Measurements from ENCODE around the gene ATG4A.

GRCh38 chrX:108044554-108045256 is 46.9 kb upstream of the ATG4A start, which contains the start of gene VSIG1:
- no peak for TF ChIP-seq CTCF (IDR thresholded peaks at IDR 0.05)
- no peak for TF ChIP-seq POLR2A (IDR thresholded peaks at IDR 0.05)
